Activated T-helper 2 cell treated with anti-CD3 and anti-CD28 coated beads, Interferon-gamma antibody, Interleukin-2, Interleukin-4, amounts not matched to agents 10 μg/mL and 5 μg/mL and 100 μg/mL, durations not matched to agents 14 hours and 24 hours and 36 hours (primary cell): Measurements from ENCODE around the gene CLCN5. TPM values are rescaled to one million over a fixed set of nuclear protein-coding genes. Genes with fewer than 3 reads are reported as not detected.

Experiments used
- DNase-seq: peaks from one replicate; pipeline ENCODE4 v3.0.0; 2021; ENCODE audit warnings: low spot score
- H3K27ac Mint-ChIP-seq: one replicate; pipeline ENCODE4 v1.8.0; 2021; ENCODE audit warnings: mixed read lengths
- H3K27me3 Mint-ChIP-seq: one replicate; pipeline ENCODE4 v1.8.0; 2021; ENCODE audit warnings: low read depth, mixed read lengths
- H3K36me3 Mint-ChIP-seq: one replicate; pipeline ENCODE4 v1.8.0; 2021; ENCODE audit warnings: low read depth, mixed read lengths
- H3K4me1 Mint-ChIP-seq: one replicate; pipeline ENCODE4 v1.8.0; 2021; ENCODE audit warnings: low read depth, mixed read lengths
- H3K4me3 Mint-ChIP-seq: one replicate; pipeline ENCODE4 v1.8.0; 2021; ENCODE audit warnings: low read depth, mild to moderate bottlenecking, moderate library complexity, mixed read lengths
- H3K9me3 Mint-ChIP-seq: one replicate; pipeline ENCODE4 v1.8.0; 2021; ENCODE audit warnings: mixed read lengths
- intact Hi-C: fragments of 100-400 bp; cut with micrococcal nuclease; formaldehyde crosslinking; loops from one replicate; pipeline ENCODE4 v1.15.1; 2023
- total RNA-seq: library from RNA; stranded (reverse); gene quantifications from 2 replicates; pipeline ENCODE4 v1.2.3, GENCODE V29; 2022

The CLCN5 gene
- total RNA-seq, 1 donor from 2014 or later, result 5.6 TPM

DNA sequence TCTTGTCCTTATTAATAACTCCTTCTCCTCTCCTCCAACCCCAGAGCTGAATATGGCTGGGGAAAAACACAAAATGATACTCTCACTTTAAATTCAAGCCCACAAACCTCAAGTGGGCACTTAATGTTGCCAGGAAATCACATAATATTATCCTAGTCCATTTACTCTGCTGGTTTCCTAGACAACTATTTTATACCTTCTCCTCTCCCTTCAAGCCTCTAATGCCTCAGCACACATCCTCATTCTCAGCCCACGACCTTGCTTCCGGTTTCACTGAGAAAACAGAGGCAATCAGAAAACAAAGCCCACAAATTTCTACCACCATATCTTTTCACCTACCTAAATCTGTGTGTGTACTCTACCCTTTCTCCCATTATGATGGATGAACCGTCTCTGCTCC, 12.1 kb upstream of the CLCN5 start:
- Mint-ChIP-seq H3K4me1 (peaks cover 8% of the 10 kb centered on the region), H3K27ac (no peak overlapping the region), H3K4me3 (no peak overlapping the region), H3K27me3 (peaks cover 6% of the 10 kb centered on the region), H3K36me3 (no peaks in the 10 kb centered on the region), H3K9me3 (no peaks in the 10 kb centered on the region)
- intact Hi-C loops, result no loop called here
- no peak for DNase-seq

DNA sequence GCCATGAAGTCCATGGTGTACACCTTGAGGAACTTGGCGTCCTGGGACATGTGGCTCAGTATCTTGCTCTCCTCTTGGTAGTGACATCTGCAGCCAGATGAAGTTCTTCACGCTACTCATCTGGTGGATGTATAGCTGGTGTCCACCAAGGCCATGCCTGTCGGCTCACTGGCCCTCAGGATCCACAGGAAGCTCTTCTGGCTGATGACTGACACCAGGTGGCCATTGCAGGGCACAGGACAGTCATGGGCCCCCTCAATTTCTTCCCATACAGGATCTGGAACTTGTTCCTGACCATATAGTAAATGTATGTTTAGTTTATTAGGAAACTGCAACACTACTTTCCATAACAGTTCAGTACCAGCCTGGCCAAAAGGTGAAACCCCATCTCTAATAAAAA, 10.3 kb upstream of the CLCN5 start:
- no peak overlapping the region for H3K4me3 Mint-ChIP-seq
- H3K27ac Mint-ChIP-seq, result no peak overlapping the region
- peaks cover 6% of the 10 kb centered on the region for H3K27me3 Mint-ChIP-seq
- H3K4me1 Mint-ChIP-seq, result peaks cover 8% of the 10 kb centered on the region
- H3K9me3 Mint-ChIP-seq, result no peaks in the 10 kb centered on the region
- DNase-seq, result no peak
- H3K36me3 Mint-ChIP-seq, result no peaks in the 10 kb centered on the region
- intact Hi-C loops, result no loop called here

DNA sequence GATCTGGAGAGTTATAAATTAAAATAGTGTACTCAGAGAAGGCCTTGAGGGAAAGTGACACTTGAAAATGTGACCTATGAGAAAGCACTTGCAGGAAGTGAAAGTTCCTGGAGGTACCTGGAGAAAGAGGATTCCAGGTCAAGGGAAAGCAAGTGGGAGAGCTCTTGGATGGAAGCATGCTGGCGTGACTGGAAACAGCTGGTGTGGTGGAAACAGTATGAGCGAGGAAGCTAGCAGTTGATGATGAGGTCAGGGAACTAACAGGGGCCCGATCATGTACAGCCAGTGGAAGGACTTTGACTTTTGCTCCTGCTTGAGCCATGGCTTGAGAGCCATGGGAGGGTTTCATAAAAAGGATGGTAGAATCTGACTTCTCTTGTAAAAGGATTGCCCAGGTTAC, 9.5 kb upstream of the CLCN5 start:
- intact Hi-C loops, result no loop called here
- peaks cover 6% of the 10 kb centered on the region for H3K27me3 Mint-ChIP-seq
- H3K9me3 Mint-ChIP-seq, result no peaks in the 10 kb centered on the region
- no peak overlapping the region for H3K27ac Mint-ChIP-seq
- DNase-seq, result no peak
- no peaks in the 10 kb centered on the region for H3K36me3 Mint-ChIP-seq
- peaks cover 8% of the 10 kb centered on the region for H3K4me1 Mint-ChIP-seq
- no peak overlapping the region for H3K4me3 Mint-ChIP-seq

DNA sequence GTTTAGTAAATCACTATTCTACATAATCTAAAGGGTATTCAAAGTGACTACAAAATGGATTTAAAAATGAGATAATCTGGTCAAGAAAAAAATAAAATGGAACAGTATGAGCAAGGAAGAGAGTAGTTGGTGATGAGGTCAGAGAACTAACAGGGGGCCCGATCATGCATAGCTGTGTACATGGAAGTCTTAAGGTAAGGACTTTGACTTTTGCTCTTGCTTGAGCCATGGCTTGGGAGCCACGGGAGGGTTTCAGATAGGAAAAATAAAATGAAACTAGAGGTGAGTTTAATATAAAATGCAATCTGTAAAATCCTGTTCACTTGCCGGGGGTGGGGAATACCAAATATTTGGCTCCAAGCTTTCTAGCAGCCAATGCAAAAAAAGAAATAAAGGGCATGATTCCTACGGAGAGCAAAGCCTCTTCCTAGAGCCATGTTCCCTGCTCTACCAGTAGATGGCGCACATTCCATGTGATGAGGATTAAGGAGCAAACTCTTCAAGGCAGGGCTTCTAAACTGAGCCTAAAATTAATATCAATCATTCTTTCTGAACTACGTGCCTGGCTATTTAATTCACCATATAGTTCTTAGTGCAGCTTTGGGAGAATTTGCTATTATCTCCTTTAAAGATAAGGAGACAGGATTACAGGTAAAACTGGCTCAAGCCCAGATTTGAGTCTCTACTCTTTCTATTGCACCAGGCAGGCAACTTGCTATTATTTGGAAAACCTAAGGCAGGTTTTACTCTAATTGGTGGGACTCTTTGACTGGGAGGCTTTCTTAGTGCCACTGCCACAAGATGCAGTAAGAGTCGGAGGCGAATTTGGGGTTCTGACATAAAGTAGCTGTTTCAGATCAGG, 6.8 kb upstream of the CLCN5 start:
- DNase-seq, result peak; percentile 18
- intact Hi-C loops, result loop anchor here (2.0 kb wide), 1 partner anchor 165 kb away; no protein-coding TSS in a partner anchor
- Mint-ChIP-seq H3K9me3 (no peaks in the 10 kb centered on the region), H3K27ac (no peak overlapping the region), H3K36me3 (no peaks in the 10 kb centered on the region), H3K4me3 (no peak overlapping the region), H3K4me1 (peaks cover under 1% of the 10 kb centered on the region), H3K27me3 (no peaks in the 10 kb centered on the region)

DNA sequence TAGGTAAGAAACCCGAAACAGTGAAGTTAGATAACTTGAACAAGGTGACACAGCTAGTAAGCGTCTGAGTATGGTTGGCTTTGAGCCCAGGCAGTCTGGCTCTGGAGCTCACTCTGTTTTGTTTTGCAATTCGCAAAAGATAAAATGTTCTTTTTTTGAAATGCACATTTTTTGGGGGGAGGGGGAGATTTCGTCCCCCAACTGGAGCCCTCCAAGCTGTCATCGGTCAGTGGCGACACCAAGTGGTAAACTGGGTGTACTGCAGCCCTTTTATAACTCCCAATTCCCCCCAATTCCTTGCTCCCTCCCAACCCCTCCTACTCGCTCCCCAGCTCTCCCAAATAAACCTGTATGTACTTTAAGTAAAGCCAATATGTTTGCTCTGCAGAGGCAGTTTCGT, 2.8 kb upstream of the CLCN5 start:
- peaks cover 11% of the 10 kb centered on the region for H3K4me1 Mint-ChIP-seq
- H3K27me3 Mint-ChIP-seq, result no peaks in the 10 kb centered on the region
- intact Hi-C loops, result no loop called here
- peaks cover 2% of the 10 kb centered on the region for H3K36me3 Mint-ChIP-seq
- H3K9me3 Mint-ChIP-seq, result no peaks in the 10 kb centered on the region
- no peak overlapping the region for H3K27ac Mint-ChIP-seq
- DNase-seq, result no peak
- H3K4me3 Mint-ChIP-seq, result no peak overlapping the region

DNA sequence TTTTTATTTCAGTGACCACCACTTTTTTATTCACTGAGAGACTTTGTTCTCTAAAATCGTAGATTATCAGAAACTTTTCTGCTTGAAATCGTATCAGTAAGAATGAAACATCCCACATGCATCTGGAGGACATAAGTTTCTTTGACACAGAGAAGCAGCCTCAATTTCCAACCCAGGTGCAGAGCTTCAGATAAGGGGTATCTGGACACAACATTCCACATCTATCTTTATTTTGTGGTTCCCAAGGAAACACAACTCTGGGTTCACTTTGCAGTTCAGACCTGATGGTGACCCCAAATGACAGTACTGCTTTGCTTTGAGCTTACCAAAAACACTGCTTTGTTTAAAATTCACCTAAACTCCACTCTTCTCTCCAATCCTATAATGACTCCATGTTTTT, 1.3 kb upstream of the CLCN5 start:
- peaks cover 5% of the 10 kb centered on the region for H3K36me3 Mint-ChIP-seq
- H3K27ac Mint-ChIP-seq, result no peak overlapping the region
- intact Hi-C loops, result no loop called here
- DNase-seq, result no peak
- no peaks in the 10 kb centered on the region for H3K9me3 Mint-ChIP-seq
- no peaks in the 10 kb centered on the region for H3K27me3 Mint-ChIP-seq
- H3K4me3 Mint-ChIP-seq, result no peak overlapping the region
- peaks cover 12% of the 10 kb centered on the region for H3K4me1 Mint-ChIP-seq

DNA sequence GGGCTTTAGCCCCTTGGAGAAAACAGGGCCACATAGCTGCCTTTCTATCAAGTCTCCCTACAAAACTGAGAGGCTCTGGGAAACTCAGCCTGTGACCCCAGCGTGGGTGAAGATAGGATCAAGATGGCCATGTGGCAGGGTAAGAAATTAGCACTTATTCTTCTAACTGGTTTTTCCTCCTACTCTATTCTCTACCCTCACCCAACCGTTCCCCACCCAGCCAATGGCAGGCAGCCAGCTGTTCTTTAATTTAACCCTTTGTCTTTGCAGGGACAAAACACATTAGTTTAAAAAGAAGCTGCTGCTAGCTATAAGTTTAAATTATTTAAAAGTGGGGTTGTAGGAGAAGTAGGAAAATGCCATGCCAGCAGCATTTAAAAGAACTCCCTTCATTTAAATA, 2.8 kb downstream of the CLCN5 start:
- intact Hi-C loops, result no loop called here
- no peak for DNase-seq

DNA sequence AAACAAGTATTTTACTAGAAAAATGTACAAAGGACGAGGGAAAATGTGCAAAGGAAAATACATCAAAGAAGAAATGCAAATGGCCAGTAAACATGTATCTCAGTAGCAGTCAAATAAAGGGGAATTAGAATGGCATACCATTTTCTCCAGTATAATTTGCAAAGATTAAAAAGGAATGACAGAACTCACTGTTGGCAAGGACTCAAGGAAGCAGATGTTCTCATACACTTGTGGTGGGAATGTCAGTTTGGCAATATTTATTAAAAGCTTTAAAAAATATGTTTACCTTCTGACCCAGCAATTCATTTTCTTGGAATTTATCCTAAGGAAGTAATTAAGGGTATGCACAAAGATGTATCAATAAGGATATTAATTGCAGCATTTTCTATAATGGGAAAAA, 7.6 kb downstream of the CLCN5 start:
- no peak overlapping the region for H3K4me3 Mint-ChIP-seq
- DNase-seq, result no peak
- no peaks in the 10 kb centered on the region for H3K27me3 Mint-ChIP-seq
- no peak overlapping the region for H3K27ac Mint-ChIP-seq
- peaks cover 12% of the 10 kb centered on the region for H3K36me3 Mint-ChIP-seq
- no peaks in the 10 kb centered on the region for H3K9me3 Mint-ChIP-seq
- peaks cover 12% of the 10 kb centered on the region for H3K4me1 Mint-ChIP-seq
- intact Hi-C loops, result no loop called here

More for the DNA sequence above, 2.8 kb downstream of the CLCN5 start:
- H3K4me3 Mint-ChIP-seq, result no peak overlapping the region
- peaks cover 15% of the 10 kb centered on the region for H3K4me1 Mint-ChIP-seq
- H3K36me3 Mint-ChIP-seq, result peaks cover 16% of the 10 kb centered on the region
- H3K9me3 Mint-ChIP-seq, result no peaks in the 10 kb centered on the region
- H3K27ac Mint-ChIP-seq, result no peak overlapping the region
- H3K27me3 Mint-ChIP-seq, result no peaks in the 10 kb centered on the region

DNA sequence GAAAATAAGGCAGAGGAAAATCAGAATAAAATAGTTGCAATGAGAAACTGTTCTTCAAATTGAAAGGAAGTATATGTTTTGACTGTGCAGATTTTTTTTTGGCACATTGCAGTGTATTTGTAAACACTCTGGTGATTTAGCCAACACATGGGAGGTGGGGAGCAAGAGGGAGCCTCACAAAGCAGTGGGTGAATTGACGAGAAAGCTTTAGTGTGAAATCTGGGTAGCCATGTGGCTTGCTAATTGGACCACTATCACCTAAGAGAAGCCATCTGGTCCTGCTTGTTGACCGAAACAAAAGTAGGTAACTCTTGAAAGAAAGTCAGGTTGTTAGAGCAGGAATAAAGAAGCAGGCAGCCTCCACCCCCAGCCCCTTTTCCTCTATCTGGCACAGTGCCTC, 10.4 kb downstream of the CLCN5 start:
- H3K9me3 Mint-ChIP-seq, result no peaks in the 10 kb centered on the region
- H3K4me1 Mint-ChIP-seq, result peaks cover 9% of the 10 kb centered on the region
- H3K27ac Mint-ChIP-seq, result no peak overlapping the region
- peaks cover 1% of the 10 kb centered on the region for H3K36me3 Mint-ChIP-seq
- no peak overlapping the region for H3K4me3 Mint-ChIP-seq
- intact Hi-C loops, result no loop called here
- no peak for DNase-seq
- no peaks in the 10 kb centered on the region for H3K27me3 Mint-ChIP-seq

DNA sequence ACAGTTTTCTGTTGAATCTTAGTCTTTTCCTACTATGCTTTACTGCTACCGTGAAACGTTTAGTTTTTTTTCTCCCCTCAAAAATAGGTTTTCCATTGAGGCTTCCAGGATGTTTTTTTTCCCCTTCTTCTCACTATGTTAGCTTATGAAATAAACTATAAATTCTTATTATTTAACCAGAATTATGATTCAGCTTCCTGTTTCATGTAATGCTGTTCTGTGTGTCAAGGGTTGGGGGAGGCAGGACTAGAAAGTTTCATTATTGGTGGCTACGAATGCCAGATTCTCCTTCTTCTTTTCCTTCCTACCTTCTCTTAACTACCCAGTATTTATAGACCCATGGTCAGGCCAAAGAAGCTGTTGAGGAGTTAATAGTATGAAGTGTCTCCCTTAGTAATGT, 11.8 kb downstream of the CLCN5 start:
- Mint-ChIP-seq H3K4me1 (peaks cover 9% of the 10 kb centered on the region), H3K27ac (no peak overlapping the region), H3K9me3 (no peaks in the 10 kb centered on the region), H3K4me3 (no peak overlapping the region), H3K36me3 (no peaks in the 10 kb centered on the region), H3K27me3 (no peaks in the 10 kb centered on the region)
- intact Hi-C loops, result no loop called here
- DNase-seq, result no peak

DNA sequence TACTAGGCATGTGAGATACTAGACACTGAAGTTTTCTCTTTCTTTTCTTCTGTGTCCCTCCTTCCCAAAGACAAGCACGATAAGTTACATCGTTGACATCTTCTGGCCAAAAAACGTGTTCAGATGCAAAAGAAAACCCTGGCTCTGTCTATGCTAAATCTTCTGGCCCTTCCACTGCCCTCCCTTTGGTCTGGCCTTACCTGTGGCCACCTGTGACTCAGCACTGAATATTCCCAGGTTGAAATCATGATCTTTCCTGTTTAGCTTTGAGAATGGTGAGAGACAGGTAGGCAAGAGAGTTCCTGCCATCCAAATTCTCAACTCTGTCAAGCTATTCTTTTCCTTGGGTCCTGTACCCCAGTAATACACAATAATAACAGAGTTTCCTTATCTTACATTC, 12.3 kb downstream of the CLCN5 start:
- Mint-ChIP-seq H3K4me1 (peaks cover 9% of the 10 kb centered on the region), H3K4me3 (no peak overlapping the region), H3K27ac (no peak overlapping the region), H3K27me3 (no peaks in the 10 kb centered on the region), H3K36me3 (no peaks in the 10 kb centered on the region), H3K9me3 (no peaks in the 10 kb centered on the region)
- intact Hi-C loops, result no loop called here
- no peak for DNase-seq

DNA sequence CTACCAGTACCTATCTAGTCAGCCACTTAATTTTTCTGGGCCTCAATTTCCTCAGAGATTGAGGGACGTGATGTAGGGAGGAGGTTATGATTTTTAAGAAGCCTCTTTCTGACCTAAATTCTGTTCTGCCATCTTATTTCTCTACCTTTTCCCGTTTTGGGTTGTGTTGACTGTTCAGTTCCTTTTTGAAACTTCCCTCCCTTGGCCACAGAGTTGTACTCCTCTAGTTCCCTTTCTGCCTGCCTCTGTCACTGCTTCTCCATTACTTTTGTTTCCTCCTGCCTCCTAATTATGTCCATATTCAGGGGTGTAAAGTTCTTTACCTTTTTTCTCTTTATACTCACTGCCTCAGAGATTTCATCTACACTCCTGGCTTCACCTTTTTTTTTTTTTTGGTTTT, 25.4 kb downstream of the CLCN5 start:
- Mint-ChIP-seq H3K27ac (no peak overlapping the region), H3K27me3 (no peaks in the 10 kb centered on the region), H3K4me1 (peaks cover 5% of the 10 kb centered on the region), H3K4me3 (no peak overlapping the region), H3K9me3 (no peaks in the 10 kb centered on the region), H3K36me3 (no peaks in the 10 kb centered on the region)
- no peak for DNase-seq
- intact Hi-C loops, result no loop called here

DNA sequence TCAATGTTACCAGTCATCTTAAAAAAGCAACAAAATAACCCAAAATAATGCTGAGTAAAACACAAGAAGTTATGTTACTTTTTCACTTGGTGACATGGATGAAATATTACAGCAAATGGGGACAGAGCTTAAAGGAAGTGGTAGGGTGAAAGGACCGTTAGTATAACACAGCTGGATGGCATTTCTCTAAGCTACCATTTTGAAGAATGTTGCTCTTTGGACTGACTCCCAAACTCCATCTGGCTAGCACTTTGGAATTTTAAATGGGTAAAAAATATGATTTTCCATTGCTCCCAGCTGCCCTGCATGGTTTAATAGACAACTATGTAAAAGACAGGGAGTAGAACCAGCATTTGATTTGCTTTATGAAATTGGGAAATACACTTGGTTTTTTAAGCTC, 27.6 kb downstream of the CLCN5 start:
- Mint-ChIP-seq H3K27ac (no peak overlapping the region), H3K9me3 (no peaks in the 10 kb centered on the region), H3K4me3 (no peak overlapping the region), H3K27me3 (no peaks in the 10 kb centered on the region), H3K36me3 (no peaks in the 10 kb centered on the region), H3K4me1 (peaks cover 5% of the 10 kb centered on the region)
- intact Hi-C loops, result no loop called here
- DNase-seq, result no peak
